IMR-90 (cell line): ENCODE results near the gene PAFAH2. TPM values are rescaled to one million over a fixed set of nuclear protein-coding genes. Genes with fewer than 3 reads are reported as not detected.

Source experiments
- ATAC-seq: fragments of 200-7000 bp; cut with Tn5 transposase; 2 replicates; pipeline ENCODE4 v1.9.1; 2020; ENCODE audit warnings: low read depth, mild to moderate bottlenecking, moderate library complexity
- BruUV-seq: library from RNA; stranded (reverse); fragments of 400-500 nt; replicated peaks from 2 replicates; lab custom pipeline; 2021; lab: Mats Ljungman, UMichigan
- CTCF ChIA-PET: fragments of 300-600 bp; formaldehyde crosslinking; extraction: SDS; loops from one replicate; lab custom pipeline; 2021; ENCODE audit warnings: antibody characterized with exemption; lab: Yijun Ruan, JAX
- POLR2A ChIA-PET: fragments of 300-600 bp; sonication (Branson Sonifier 250); formaldehyde crosslinking; loops from one replicate; lab custom pipeline; 2022; ENCODE audit warnings: antibody characterized with exemption; ENCODE audit not compliant: unreplicated experiment; lab: Charles Lee
- DNase-seq: peaks from one replicate; pipeline ENCODE4 v3.0.0; 2013
- H2AFZ ChIP-seq: replicated peaks from 2 replicates; pipeline ENCODE3; 2013; ENCODE audit warnings: low read length, mild to moderate bottlenecking; ENCODE audit not compliant: poor library complexity
- H2AK5ac ChIP-seq: 2 replicates; pipeline ENCODE4 v1.6.1; 2013; ENCODE audit warnings: low read depth, low read length, inconsistent platforms
- H2AK9ac ChIP-seq: replicated peaks from 2 replicates; pipeline ENCODE3; 2013; ENCODE audit warnings: mild to moderate bottlenecking, low read depth, low read length, moderate library complexity; ENCODE audit not compliant: poor library complexity
- H2BK120ac ChIP-seq: 2 replicates; pipeline ENCODE4 v1.6.1; 2013; ENCODE audit warnings: low read depth, low read length, inconsistent platforms
- H2BK15ac ChIP-seq: 3 replicates; pipeline ENCODE4 v1.6.1; 2013; ENCODE audit warnings: low read depth, low read length, inconsistent platforms
- H2BK20ac ChIP-seq: 2 replicates; pipeline ENCODE4 v1.6.1; 2013; ENCODE audit warnings: low read depth, mild to moderate bottlenecking, inconsistent platforms, low read length, moderate library complexity
- H2BK5ac ChIP-seq: 2 replicates; pipeline ENCODE4 v1.6.1; 2013; ENCODE audit warnings: mild to moderate bottlenecking, low read depth, low read length, inconsistent platforms; ENCODE audit not compliant: poor library complexity, severe bottlenecking
- H3K14ac ChIP-seq: replicated peaks from 2 replicates; pipeline ENCODE4 v1.6.1; 2013; ENCODE audit warnings: low read depth, low read length, inconsistent platforms
- H3K18ac ChIP-seq: 2 replicates; pipeline ENCODE4 v1.6.1; 2013; ENCODE audit warnings: low read depth, low read length, control low read depth
- H3K23ac ChIP-seq: 2 replicates; pipeline ENCODE4 v1.6.1; 2013; ENCODE audit warnings: low read depth, low read length, inconsistent platforms
- H3K27ac ChIP-seq: 2 replicates; pipeline ENCODE4 v1.5.1; 2013; ENCODE audit warnings: mild to moderate bottlenecking, control low read depth, low read length; ENCODE audit not compliant: insufficient read depth
- H3K27me3 ChIP-seq: 2 replicates; pipeline ENCODE4 v1.6.1; 2013; ENCODE audit warnings: low read length; ENCODE audit not compliant: control insufficient read depth, insufficient read depth
- H3K36me3 ChIP-seq: 2 replicates; pipeline ENCODE4 v1.6.1; 2013; ENCODE audit warnings: low read length, mixed read lengths; ENCODE audit not compliant: control insufficient read depth, insufficient read depth
- H3K4ac ChIP-seq: 2 replicates; pipeline ENCODE4 v1.6.1; 2013; ENCODE audit warnings: low read depth, low read length, inconsistent platforms
- H3K4me1 ChIP-seq: 2 replicates; pipeline ENCODE4 v1.6.1; 2013; ENCODE audit warnings: low read length, mixed read lengths; ENCODE audit not compliant: control insufficient read depth, insufficient read depth
- H3K4me2 ChIP-seq: 2 replicates; pipeline ENCODE4 v1.6.1; 2013; ENCODE audit warnings: low read depth, mild to moderate bottlenecking, control low read depth, low read length, moderate library complexity
- H3K4me3 ChIP-seq: 2 replicates; pipeline ENCODE4 v1.5.1; 2013; ENCODE audit warnings: low read depth, mild to moderate bottlenecking, control low read depth, low read length, moderate library complexity; ENCODE audit not compliant: insufficient read depth
- H3K56ac ChIP-seq: 2 replicates; pipeline ENCODE4 v1.6.1; 2013; ENCODE audit warnings: low read length, inconsistent platforms; ENCODE audit not compliant: insufficient read depth; ENCODE audit errors: extremely low read depth
- H3K79me1 ChIP-seq, 2 experiments: 2 replicates each; pipeline ENCODE4 v1.6.1; 2013; ENCODE audit warnings: low read length in 2 of 2, inconsistent platforms in 1 of 2, low read depth in 1 of 2
- H3K9ac ChIP-seq: 2 replicates; pipeline ENCODE4 v1.6.1; 2013; ENCODE audit warnings: low read depth, low read length, control low read depth
- H3K9me1 ChIP-seq: 2 replicates; pipeline ENCODE4 v1.6.1; 2013; ENCODE audit warnings: low read length, inconsistent platforms; ENCODE audit not compliant: insufficient read depth
- H3K9me3 ChIP-seq: 2 replicates; pipeline ENCODE4 v1.6.1; 2013; ENCODE audit warnings: low read length; ENCODE audit not compliant: control insufficient read depth, insufficient read depth
- H4K20me1 ChIP-seq: 2 replicates; pipeline ENCODE4 v1.6.1; 2013; ENCODE audit warnings: low read length, inconsistent platforms; ENCODE audit not compliant: insufficient read depth
- H4K5ac ChIP-seq: 2 replicates; pipeline ENCODE4 v1.6.1; 2013; ENCODE audit warnings: mild to moderate bottlenecking, low read depth, low read length, control low read depth
- H4K8ac ChIP-seq, 2 experiments: 2 replicates each; pipeline ENCODE4 v1.6.1; 2013; ENCODE audit warnings: low read depth in 2 of 2, low read length in 2 of 2, control low read depth in 1 of 2, inconsistent platforms in 1 of 2
- H4K91ac ChIP-seq: 2 replicates; pipeline ENCODE4 v1.6.1; 2013; ENCODE audit warnings: low read depth, low read length, inconsistent platforms; ENCODE audit not compliant: insufficient read depth
- CEBPB ChIP-seq: IDR thresholded peaks from 2 replicates; pipeline ENCODE4 v1.6.1; 2012; ENCODE audit warnings: low read depth, low read length, improper control_type of control experiment
- FOS ChIP-seq: fragments of 150-350 bp; IDR thresholded peaks from 2 replicates; pipeline ENCODE4 v1.6.1; 2016; ENCODE audit warnings: low read depth, low read length
- POLR2A ChIP-seq: IDR thresholded peaks from 2 replicates; pipeline ENCODE4 v1.6.1; 2012; ENCODE audit warnings: mild to moderate bottlenecking, low read depth, low read length
- RFX5 ChIP-seq: IDR thresholded peaks from 2 replicates; pipeline ENCODE4 v1.8.0; 2012; ENCODE audit warnings: low read depth, mild to moderate bottlenecking, low read length, moderate library complexity
- WGBS, 2 experiments: methylation state at CpG; one replicate each; pipeline versions ENCODE4 v1.1.5 to v1.1.7; 2013; ENCODE audit warnings: missing lambda C conversion rate in 2 of 2; ENCODE audit not compliant: insufficient read length in 1 of 2; ENCODE audit errors: extremely low coverage in 2 of 2; 5-methylcytosine and 5-hydroxymethylcytosine counted together
- dilution Hi-C: fragments of 300-500 bp; cut with HindIII; formaldehyde crosslinking; loops from one replicate; pipeline ENCODE4 v1.14.3; 2018; ENCODE audit warnings: low sequenced_read_pairs; ENCODE audit not compliant: unreplicated experiment
- in situ Hi-C: fragments of 300-500 bp; cut with MboI; formaldehyde crosslinking; loops from 3 replicates; pipeline ENCODE4 v1.14.3; 2019; ENCODE audit warnings: low sequenced_read_pairs, inconsistent platforms, mixed read lengths
- intact Hi-C: fragments of 100-400 bp; cut with micrococcal nuclease; formaldehyde crosslinking; loops from 2 replicates; pipeline ENCODE4 v1.10.0; 2022
- polyA plus RNA-seq, 3 experiments: library from polyadenylated mRNA; depleted of rRNA; stranded (reverse); fragments of >200 nt; gene quantifications; 2 replicates each; pipeline ENCODE4 v1.2.3, GENCODE V29; 2012; ENCODE audit warnings: low replicate concordance in 1 of 3
- total RNA-seq: library from RNA; depleted of rRNA; stranded (reverse); fragments of >200 nt; gene quantifications from 2 replicates; pipeline ENCODE4 v1.2.3, GENCODE V29; 2012

Gene PAFAH2
- total and polyA plus RNA-seq, 2 of the 4 experiments (the other 2 are of a cell fraction), result 8.3 to 12.2 TPM

- no TSS peak for BruUV-seq
- ChIA-PET CTCF (no interaction called here), POLR2A (no interaction called here)
- in situ Hi-C loops, result no loop called here
- H4K5ac ChIP-seq, result no peak overlapping the region
- H3K56ac ChIP-seq, result no peak overlapping the region
- ATAC-seq (no peak), DNase-seq (peak; percentile 56)
- H3K18ac ChIP-seq, result no peak overlapping the region
- no peak overlapping the region for H2AK5ac ChIP-seq
- H2AK9ac ChIP-seq, result no peak overlapping the region
- no peak overlapping the region for H3K27ac ChIP-seq
- H3K4me3 ChIP-seq, result no peak overlapping the region
- no peak for TF ChIP-seq FOS
- TF ChIP-seq POLR2A, result no peak
- no peak for TF ChIP-seq RFX5
- peak; percentile 96 for TF ChIP-seq CEBPB
- no peaks in the 10 kb centered on the region for H3K79me1 ChIP-seq
- H3K4me2 ChIP-seq, result no peak overlapping the region
- H2BK15ac ChIP-seq, result no peak overlapping the region
- H3K9me3 ChIP-seq, result no peaks in the 10 kb centered on the region
- H4K91ac ChIP-seq, result no peak overlapping the region
- H3K23ac ChIP-seq, result no peak overlapping the region
- no peak overlapping the region for H3K14ac ChIP-seq
- H3K27me3 ChIP-seq, result no peaks in the 10 kb centered on the region
- H3K36me3 ChIP-seq, result no peaks in the 10 kb centered on the region
- H4K8ac ChIP-seq, result no peak overlapping the region
- no peak overlapping the region for H2BK120ac ChIP-seq
- no peak overlapping the region for H2BK5ac ChIP-seq
- intact Hi-C loops, result no loop called here
- no CpG with 5 or more reads among the region's 2 CpGs for WGBS, 2 experiments
- dilution Hi-C loops, result no loop called here
- H4K20me1 ChIP-seq, result no peaks in the 10 kb centered on the region
- H2BK20ac ChIP-seq, result no peak overlapping the region
- peaks cover 6% of the 10 kb centered on the region; the same call in 1 of the 2 replicates for H3K9me1 ChIP-seq
- no peak overlapping the region for H3K4ac ChIP-seq
- H2AFZ ChIP-seq, result no peak overlapping the region
- H3K9ac ChIP-seq, result no peak overlapping the region
- H3K4me1 ChIP-seq, result peaks cover 18% of the 10 kb centered on the region
Observed at GRCh38 chr1:26015358-26015757, 17.5 kb upstream of the PAFAH2 start.
